Glutamatergic neuron (in vitro differentiated cells): Measurements from ENCODE around the gene CYP2D6. TPM values are rescaled to one million over a fixed set of nuclear protein-coding genes. Genes with fewer than 3 reads are reported as not detected.
"Not testable (repeated sequence)": the region's sequence is repeated elsewhere in the genome, so short reads cannot be mapped to it uniquely, and the experiment has no call there.

Source experiments
- DNase-seq: peaks from one replicate; pipeline ENCODE4 v3.0.0; 2022
- H3K27ac Mint-ChIP-seq: one replicate; pipeline ENCODE4 v1.8.0; 2020; ENCODE audit warnings: mild to moderate bottlenecking, mixed read lengths, inconsistent platforms; ENCODE audit not compliant: unreplicated experiment
- H3K27me3 Mint-ChIP-seq: one replicate; pipeline ENCODE4 v1.8.0; 2020; ENCODE audit warnings: mild to moderate bottlenecking, moderate library complexity, mixed read lengths, inconsistent platforms; ENCODE audit not compliant: unreplicated experiment
- H3K36me3 Mint-ChIP-seq: one replicate; pipeline ENCODE4 v1.8.0; 2020; ENCODE audit warnings: mild to moderate bottlenecking, mixed read lengths, inconsistent platforms; ENCODE audit not compliant: unreplicated experiment
- H3K4me1 Mint-ChIP-seq: one replicate; pipeline ENCODE4 v1.8.0; 2020; ENCODE audit warnings: mild to moderate bottlenecking, low read depth, mixed read lengths, inconsistent platforms; ENCODE audit not compliant: unreplicated experiment
- H3K4me3 Mint-ChIP-seq: one replicate; pipeline ENCODE4 v1.8.0; 2020; ENCODE audit warnings: mild to moderate bottlenecking, mixed read lengths, inconsistent platforms; ENCODE audit not compliant: unreplicated experiment
- H3K9me3 Mint-ChIP-seq: one replicate; pipeline ENCODE4 v1.8.0; 2020; ENCODE audit warnings: mild to moderate bottlenecking, moderate library complexity, mixed read lengths, inconsistent platforms; ENCODE audit not compliant: unreplicated experiment
- CTCF ChIP-seq: fragments of 200-600 bp; sonication (generic); IDR thresholded peaks from one replicate; pipeline ENCODE4 v1.5.0; 2021; ENCODE audit not compliant: partially characterized antibody, unreplicated experiment
- total RNA-seq: library from RNA; stranded (reverse); fragmentation: NEBNext Ultra II Directional; extraction: Animal tissue kit (Norgen Biotek cat#: 25700); gene quantifications from one replicate; pipeline ENCODE4 v1.2.1, GENCODE V29; 2021; ENCODE audit not compliant: unreplicated experiment

CYP2D6 gene
- total RNA-seq, 1 donor from 2014 or later = 15.9 TPM

- no peak for TF ChIP-seq CTCF
- H3K36me3 Mint-ChIP-seq = peaks cover 26% of the 10 kb centered on the region
- H3K4me1 Mint-ChIP-seq = no peaks in the 10 kb centered on the region
- peaks cover 2% of the 10 kb centered on the region for H3K27me3 Mint-ChIP-seq
- no peak for DNase-seq
- no peak overlapping the region for H3K4me3 Mint-ChIP-seq
- H3K9me3 Mint-ChIP-seq = peaks cover 16% of the 10 kb centered on the region
- no peak overlapping the region for H3K27ac Mint-ChIP-seq
Observed at GRCh38 chr22:42111798-42112197, 18.8 kb downstream of the CYP2D6 start.

- no peak overlapping the region for H3K27ac Mint-ChIP-seq
- H3K36me3 Mint-ChIP-seq = peaks cover 23% of the 10 kb centered on the region
- H3K4me3 Mint-ChIP-seq = no peak overlapping the region
- TF ChIP-seq CTCF = no peak
- peaks cover 11% of the 10 kb centered on the region for H3K9me3 Mint-ChIP-seq
- no peaks in the 10 kb centered on the region for H3K27me3 Mint-ChIP-seq
- no peak for DNase-seq
- H3K4me1 Mint-ChIP-seq = no peaks in the 10 kb centered on the region
Observed at GRCh38 chr22:42108848-42109247, 21.8 kb downstream of the CYP2D6 start.

GRCh38 chr22:42104332-42104860, 26.2 kb downstream of the CYP2D6 start:
- not testable (repeated sequence) for H3K27ac Mint-ChIP-seq, DNase-seq, H3K4me1 Mint-ChIP-seq, H3K27me3 Mint-ChIP-seq, H3K4me3 Mint-ChIP-seq
- Mint-ChIP-seq H3K9me3 (peaks cover 12% of the 10 kb centered on the region), H3K36me3 (peaks cover 27% of the 10 kb centered on the region)

- H3K27me3 Mint-ChIP-seq = no peaks in the 10 kb centered on the region
- peaks cover 36% of the 10 kb centered on the region for H3K36me3 Mint-ChIP-seq
- no peak for TF ChIP-seq CTCF
- peaks cover 11% of the 10 kb centered on the region for H3K9me3 Mint-ChIP-seq
- no peak overlapping the region for H3K4me3 Mint-ChIP-seq
- H3K27ac Mint-ChIP-seq = no peak overlapping the region
- no peaks in the 10 kb centered on the region for H3K4me1 Mint-ChIP-seq
- no peak for DNase-seq
Observed at GRCh38 chr22:42101199-42101598, 29.4 kb downstream of the CYP2D6 start.

GRCh38 chr22:42091455-42091782, 39.2 kb downstream of the CYP2D6 start:
- peaks cover 2% of the 10 kb centered on the region for H3K4me1 Mint-ChIP-seq
- peaks cover 4% of the 10 kb centered on the region for H3K27me3 Mint-ChIP-seq
- H3K4me3 Mint-ChIP-seq = peak overlapping the region; percentile 97
- TF ChIP-seq CTCF = no peak
- peaks cover 8% of the 10 kb centered on the region for H3K9me3 Mint-ChIP-seq
- peaks cover 11% of the 10 kb centered on the region for H3K36me3 Mint-ChIP-seq
- no peak for DNase-seq
- no peak overlapping the region for H3K27ac Mint-ChIP-seq
